SK-N-SH treated with all-trans-retinoic acid at 6 μM for 48 hours (cell line): ENCODE measurements around the gene MAP4K4.

Experiments used
- ATAC-seq: fragments of 200-7000 bp; cut with Tn5 transposase; 3 replicates; pipeline ENCODE4 v1.9.1; 2020; ENCODE audit warnings: mild to moderate bottlenecking, moderate library complexity
- BACH2 ChIP-seq: fragments of 250-450 bp; sonication (Bioruptor Pico); IDR thresholded peaks from 2 replicates; pipeline ENCODE4 v1.9.0; 2021; ENCODE audit warnings: mild to moderate bottlenecking, borderline replicate concordance
- ESRRG ChIP-seq: fragments of 250-450 bp; sonication (Bioruptor Pico); IDR thresholded peaks from 2 replicates; pipeline ENCODE4 v1.6.1; 2021; ENCODE audit warnings: mild to moderate bottlenecking
- GLIS3 ChIP-seq: fragments of 250-450 bp; sonication (Bioruptor Pico); IDR thresholded peaks from 2 replicates; pipeline ENCODE4 v1.5.0; 2020; ENCODE audit warnings: mild to moderate bottlenecking, moderate library complexity
- ISL1 ChIP-seq: fragments of 250-450 bp; sonication (Bioruptor Pico); IDR thresholded peaks from 2 replicates; pipeline ENCODE4 v2.1.2; 2022; ENCODE audit warnings: mild to moderate bottlenecking, moderate library complexity
- OSR1 ChIP-seq: fragments of 250-450 bp; sonication (Bioruptor Pico); IDR thresholded peaks from 2 replicates; pipeline ENCODE4 v1.8.0; 2022; ENCODE audit warnings: moderate library complexity, mild to moderate bottlenecking, inconsistent platforms
- PPARA ChIP-seq: fragments of 250-450 bp; sonication (Bioruptor Pico); IDR thresholded peaks from 2 replicates; pipeline ENCODE4 v1.5.0; 2020; ENCODE audit warnings: mild to moderate bottlenecking, borderline replicate concordance
- RARB ChIP-seq: fragments of 250-450 bp; sonication (Bioruptor Pico); IDR thresholded peaks from 2 replicates; pipeline ENCODE4 v1.8.0; 2021; ENCODE audit warnings: mild to moderate bottlenecking, moderate library complexity
- SNAI2 ChIP-seq: fragments of 250-450 bp; sonication (Bioruptor Pico); IDR thresholded peaks from 2 replicates; pipeline ENCODE4 v1.5.0; 2020; ENCODE audit warnings: mild to moderate bottlenecking, moderate library complexity
- TCF4 ChIP-seq: fragments of 250-450 bp; sonication (Bioruptor Pico); IDR thresholded peaks from 2 replicates; pipeline ENCODE4 v1.8.0; 2021; ENCODE audit warnings: mild to moderate bottlenecking, moderate library complexity, borderline replicate concordance
- ZC3H10 ChIP-seq: fragments of 250-450 bp; sonication (Bioruptor Pico); IDR thresholded peaks from 2 replicates; pipeline ENCODE4 v1.5.1; 2021; ENCODE audit warnings: mild to moderate bottlenecking, moderate library complexity
- ZFP3 ChIP-seq: fragments of 250-450 bp; sonication (Bioruptor Pico); IDR thresholded peaks from 2 replicates; pipeline ENCODE4 v1.5.0; 2020; ENCODE audit warnings: mild to moderate bottlenecking, moderate library complexity
- ZFP30 ChIP-seq: fragments of 450-650 bp; formaldehyde crosslinking; IDR thresholded peaks from 2 replicates; pipeline ENCODE4 v1.5.0; 2022; ENCODE audit warnings: mild to moderate bottlenecking, moderate library complexity
- ZNF565 ChIP-seq: fragments of 450-650 bp; formaldehyde crosslinking; conservative IDR thresholded peaks from 2 replicates; pipeline ENCODE4 v1.5.0; 2020; ENCODE audit warnings: low read depth, mild to moderate bottlenecking, moderate library complexity
- ZNF70 ChIP-seq: fragments of 450-650 bp; formaldehyde crosslinking; IDR thresholded peaks from 2 replicates; pipeline ENCODE4 v1.5.0; 2020; ENCODE audit warnings: mild to moderate bottlenecking, moderate library complexity
- ZNF8 ChIP-seq: fragments of 450-650 bp; formaldehyde crosslinking; IDR thresholded peaks from 2 replicates; pipeline ENCODE4 v1.5.0; 2020; ENCODE audit warnings: mild to moderate bottlenecking, moderate library complexity
- TF ChIP-seq, protein P1 (sequence below): fragments of 250-450 bp; sonication (Bioruptor Pico); IDR thresholded peaks from 2 replicates; pipeline ENCODE4 v1.5.1; 2020; ENCODE audit warnings: low read depth, mild to moderate bottlenecking, moderate library complexity
- TF ChIP-seq, protein P2 (sequence below): fragments of 250-450 bp; sonication (Bioruptor Pico); IDR thresholded peaks from 2 replicates; pipeline ENCODE4 v1.5.0; 2020; ENCODE audit warnings: mild to moderate bottlenecking, moderate library complexity
- TF ChIP-seq, protein P3 (sequence below): fragments of 250-450 bp; sonication (Bioruptor Pico); IDR thresholded peaks from 2 replicates; pipeline ENCODE4 v1.5.1; 2021; ENCODE audit warnings: mild to moderate bottlenecking, moderate library complexity
- TF ChIP-seq, protein P4 (sequence below): fragments of 250-450 bp; sonication (Bioruptor Pico); IDR thresholded peaks from 2 replicates; pipeline ENCODE4 v1.8.0; 2020; ENCODE audit warnings: mild to moderate bottlenecking, moderate library complexity, borderline replicate concordance

The MAP4K4 gene

GRCh38 chr2:101833890-101834523 lies 136.5 kb downstream of the MAP4K4 start:
- TF ChIP-seq ZNF565 (CRISPR knock-in tag) (no peak), RARB (CRISPR knock-in tag) (no peak), ESRRG (no peak), TCF4 (CRISPR knock-in tag) (no peak), ZFP3 (no peak)
- TF ChIP-seq, protein P1, sequence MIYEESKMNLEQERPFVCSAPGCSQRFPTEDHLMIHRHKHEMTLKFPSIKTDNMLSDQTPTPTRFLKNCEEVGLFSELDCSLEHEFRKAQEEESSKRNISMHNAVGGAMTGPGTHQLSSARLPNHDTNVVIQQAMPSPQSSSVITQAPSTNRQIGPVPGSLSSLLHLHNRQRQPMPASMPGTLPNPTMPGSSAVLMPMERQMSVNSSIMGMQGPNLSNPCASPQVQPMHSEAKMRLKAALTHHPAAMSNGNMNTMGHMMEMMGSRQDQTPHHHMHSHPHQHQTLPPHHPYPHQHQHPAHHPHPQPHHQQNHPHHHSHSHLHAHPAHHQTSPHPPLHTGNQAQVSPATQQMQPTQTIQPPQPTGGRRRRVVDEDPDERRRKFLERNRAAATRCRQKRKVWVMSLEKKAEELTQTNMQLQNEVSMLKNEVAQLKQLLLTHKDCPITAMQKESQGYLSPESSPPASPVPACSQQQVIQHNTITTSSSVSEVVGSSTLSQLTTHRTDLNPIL (CRISPR knock-in tag) = no peak
- ATAC-seq = no peak

DNA sequence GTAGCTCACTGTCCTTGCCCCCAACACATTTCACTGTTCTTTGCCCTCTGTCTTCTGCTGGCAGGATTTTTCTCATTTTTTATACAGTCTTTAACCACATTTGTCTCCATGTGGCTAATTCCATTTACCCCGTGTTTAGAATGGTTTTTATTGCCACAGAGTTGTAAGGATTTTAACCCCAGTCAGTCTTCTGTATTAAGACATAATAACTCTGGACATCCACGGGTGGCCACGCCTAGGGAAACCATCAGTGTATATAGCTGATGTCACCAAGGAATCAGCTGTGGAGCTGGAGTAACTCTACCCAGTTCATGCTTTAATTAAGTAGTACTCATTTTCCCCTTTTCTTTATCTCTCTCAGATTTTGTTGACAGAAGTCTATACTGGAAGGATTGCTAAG lies 139.8 kb downstream of the MAP4K4 start:
- no peak for ATAC-seq
- TF ChIP-seq ZC3H10 (CRISPR knock-in tag) (no peak), ZNF8 (no peak), TCF4 (CRISPR knock-in tag) (no peak), RARB (CRISPR knock-in tag) (no peak), PPARA (CRISPR knock-in tag) (no peak), ZFP3 (no peak), OSR1 (CRISPR knock-in tag) (no peak), ISL1 (CRISPR knock-in tag) (no peak), ZNF565 (CRISPR knock-in tag) (no peak), SNAI2 (CRISPR knock-in tag) (no peak), ZFP30 (no peak), BACH2 (CRISPR knock-in tag) (no peak), GLIS3 (CRISPR knock-in tag) (no peak)
- TF ChIP-seq, protein P2, sequence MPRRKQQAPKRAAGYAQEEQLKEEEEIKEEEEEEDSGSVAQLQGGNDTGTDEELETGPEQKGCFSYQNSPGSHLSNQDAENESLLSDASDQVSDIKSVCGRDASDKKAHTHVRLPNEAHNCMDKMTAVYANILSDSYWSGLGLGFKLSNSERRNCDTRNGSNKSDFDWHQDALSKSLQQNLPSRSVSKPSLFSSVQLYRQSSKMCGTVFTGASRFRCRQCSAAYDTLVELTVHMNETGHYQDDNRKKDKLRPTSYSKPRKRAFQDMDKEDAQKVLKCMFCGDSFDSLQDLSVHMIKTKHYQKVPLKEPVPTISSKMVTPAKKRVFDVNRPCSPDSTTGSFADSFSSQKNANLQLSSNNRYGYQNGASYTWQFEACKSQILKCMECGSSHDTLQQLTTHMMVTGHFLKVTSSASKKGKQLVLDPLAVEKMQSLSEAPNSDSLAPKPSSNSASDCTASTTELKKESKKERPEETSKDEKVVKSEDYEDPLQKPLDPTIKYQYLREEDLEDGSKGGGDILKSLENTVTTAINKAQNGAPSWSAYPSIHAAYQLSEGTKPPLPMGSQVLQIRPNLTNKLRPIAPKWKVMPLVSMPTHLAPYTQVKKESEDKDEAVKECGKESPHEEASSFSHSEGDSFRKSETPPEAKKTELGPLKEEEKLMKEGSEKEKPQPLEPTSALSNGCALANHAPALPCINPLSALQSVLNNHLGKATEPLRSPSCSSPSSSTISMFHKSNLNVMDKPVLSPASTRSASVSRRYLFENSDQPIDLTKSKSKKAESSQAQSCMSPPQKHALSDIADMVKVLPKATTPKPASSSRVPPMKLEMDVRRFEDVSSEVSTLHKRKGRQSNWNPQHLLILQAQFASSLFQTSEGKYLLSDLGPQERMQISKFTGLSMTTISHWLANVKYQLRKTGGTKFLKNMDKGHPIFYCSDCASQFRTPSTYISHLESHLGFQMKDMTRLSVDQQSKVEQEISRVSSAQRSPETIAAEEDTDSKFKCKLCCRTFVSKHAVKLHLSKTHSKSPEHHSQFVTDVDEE (CRISPR knock-in tag) = no peak
- TF ChIP-seq, protein P3, sequence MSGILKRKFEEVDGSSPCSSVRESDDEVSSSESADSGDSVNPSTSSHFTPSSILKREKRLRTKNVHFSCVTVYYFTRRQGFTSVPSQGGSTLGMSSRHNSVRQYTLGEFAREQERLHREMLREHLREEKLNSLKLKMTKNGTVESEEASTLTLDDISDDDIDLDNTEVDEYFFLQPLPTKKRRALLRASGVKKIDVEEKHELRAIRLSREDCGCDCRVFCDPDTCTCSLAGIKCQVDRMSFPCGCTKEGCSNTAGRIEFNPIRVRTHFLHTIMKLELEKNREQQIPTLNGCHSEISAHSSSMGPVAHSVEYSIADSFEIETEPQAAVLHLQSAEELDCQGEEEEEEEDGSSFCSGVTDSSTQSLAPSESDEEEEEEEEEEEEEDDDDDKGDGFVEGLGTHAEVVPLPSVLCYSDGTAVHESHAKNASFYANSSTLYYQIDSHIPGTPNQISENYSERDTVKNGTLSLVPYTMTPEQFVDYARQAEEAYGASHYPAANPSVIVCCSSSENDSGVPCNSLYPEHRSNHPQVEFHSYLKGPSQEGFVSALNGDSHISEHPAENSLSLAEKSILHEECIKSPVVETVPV (CRISPR knock-in tag) = no peak

- no peak for ATAC-seq
- TF ChIP-seq ZNF565 (CRISPR knock-in tag) (no peak), SNAI2 (CRISPR knock-in tag) (no peak), ZC3H10 (CRISPR knock-in tag) (no peak), ZFP30 (no peak), PPARA (CRISPR knock-in tag) (no peak), BACH2 (CRISPR knock-in tag) (no peak), ISL1 (CRISPR knock-in tag) (no peak), TCF4 (CRISPR knock-in tag) (no peak), ZNF70 (CRISPR knock-in tag) (no peak)
- TF ChIP-seq, protein P3 (CRISPR knock-in tag) = no peak
- TF ChIP-seq, protein P2 (CRISPR knock-in tag) = no peak
- TF ChIP-seq, protein P4, sequence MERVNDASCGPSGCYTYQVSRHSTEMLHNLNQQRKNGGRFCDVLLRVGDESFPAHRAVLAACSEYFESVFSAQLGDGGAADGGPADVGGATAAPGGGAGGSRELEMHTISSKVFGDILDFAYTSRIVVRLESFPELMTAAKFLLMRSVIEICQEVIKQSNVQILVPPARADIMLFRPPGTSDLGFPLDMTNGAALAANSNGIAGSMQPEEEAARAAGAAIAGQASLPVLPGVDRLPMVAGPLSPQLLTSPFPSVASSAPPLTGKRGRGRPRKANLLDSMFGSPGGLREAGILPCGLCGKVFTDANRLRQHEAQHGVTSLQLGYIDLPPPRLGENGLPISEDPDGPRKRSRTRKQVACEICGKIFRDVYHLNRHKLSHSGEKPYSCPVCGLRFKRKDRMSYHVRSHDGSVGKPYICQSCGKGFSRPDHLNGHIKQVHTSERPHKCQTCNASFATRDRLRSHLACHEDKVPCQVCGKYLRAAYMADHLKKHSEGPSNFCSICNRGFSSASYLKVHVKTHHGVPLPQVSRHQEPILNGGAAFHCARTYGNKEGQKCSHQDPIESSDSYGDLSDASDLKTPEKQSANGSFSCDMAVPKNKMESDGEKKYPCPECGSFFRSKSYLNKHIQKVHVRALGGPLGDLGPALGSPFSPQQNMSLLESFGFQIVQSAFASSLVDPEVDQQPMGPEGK (CRISPR knock-in tag) = no peak
Measured at GRCh38 chr2:101841679-101842327, 144.3 kb downstream of the MAP4K4 start.
